22Rv1 (cell line): ENCODE data around the gene AMN.

Experiments
- ZFX ChIP-seq: fragments of 450-650 bp; IDR thresholded peaks from 2 replicates; pipeline ENCODE4 v1.6.1; 2017; ENCODE audit warnings: antibody characterized with exemption, borderline replicate concordance
- TF ChIP-seq, protein P1 (sequence below): fragments of 450-650 bp; IDR thresholded peaks from 2 replicates; pipeline ENCODE4 v1.5.1; 2017; ENCODE audit warnings: mild to moderate bottlenecking

DNA sequence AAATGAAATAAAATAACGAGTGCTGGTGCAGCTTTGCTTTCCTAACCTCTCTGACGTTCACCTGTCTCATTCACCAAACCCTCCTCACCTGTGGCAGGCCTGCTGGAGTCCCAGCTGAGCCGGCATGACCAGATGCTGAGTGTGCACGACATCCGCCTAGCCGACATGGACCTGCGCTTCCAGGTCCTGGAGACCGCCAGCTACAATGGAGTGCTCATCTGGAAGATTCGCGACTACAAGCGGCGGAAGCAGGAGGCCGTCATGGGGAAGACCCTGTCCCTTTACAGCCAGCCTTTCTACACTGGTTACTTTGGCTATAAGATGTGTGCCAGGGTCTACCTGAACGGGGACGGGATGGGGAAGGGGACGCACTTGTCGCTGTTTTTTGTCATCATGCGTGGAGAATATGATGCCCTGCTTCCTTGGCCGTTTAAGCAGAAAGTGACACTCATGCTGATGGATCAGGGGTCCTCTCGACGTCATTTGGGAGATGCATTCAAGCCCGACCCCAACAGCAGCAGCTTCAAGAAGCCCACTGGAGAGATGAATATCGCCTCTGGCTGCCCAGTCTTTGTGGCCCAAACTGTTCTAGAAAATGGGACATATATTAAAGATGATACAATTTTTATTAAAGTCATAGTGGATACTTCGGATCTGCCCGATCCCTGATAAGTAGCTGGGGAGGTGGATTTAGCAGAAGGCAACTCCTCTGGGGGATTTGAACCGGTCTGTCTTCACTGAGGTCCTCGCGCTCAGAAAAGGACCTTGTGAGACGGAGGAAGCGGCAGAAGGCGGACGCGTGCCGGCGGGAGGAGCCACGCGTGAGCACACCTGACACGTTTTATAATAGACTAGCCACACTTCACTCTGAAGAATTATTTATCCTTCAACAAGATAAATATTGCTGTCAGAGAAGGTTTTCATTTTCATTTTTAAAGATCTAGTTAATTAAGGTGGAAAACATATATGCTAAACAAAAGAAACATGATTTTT lies 17.1 kb upstream of the AMN start:
- TF ChIP-seq, protein P1, sequence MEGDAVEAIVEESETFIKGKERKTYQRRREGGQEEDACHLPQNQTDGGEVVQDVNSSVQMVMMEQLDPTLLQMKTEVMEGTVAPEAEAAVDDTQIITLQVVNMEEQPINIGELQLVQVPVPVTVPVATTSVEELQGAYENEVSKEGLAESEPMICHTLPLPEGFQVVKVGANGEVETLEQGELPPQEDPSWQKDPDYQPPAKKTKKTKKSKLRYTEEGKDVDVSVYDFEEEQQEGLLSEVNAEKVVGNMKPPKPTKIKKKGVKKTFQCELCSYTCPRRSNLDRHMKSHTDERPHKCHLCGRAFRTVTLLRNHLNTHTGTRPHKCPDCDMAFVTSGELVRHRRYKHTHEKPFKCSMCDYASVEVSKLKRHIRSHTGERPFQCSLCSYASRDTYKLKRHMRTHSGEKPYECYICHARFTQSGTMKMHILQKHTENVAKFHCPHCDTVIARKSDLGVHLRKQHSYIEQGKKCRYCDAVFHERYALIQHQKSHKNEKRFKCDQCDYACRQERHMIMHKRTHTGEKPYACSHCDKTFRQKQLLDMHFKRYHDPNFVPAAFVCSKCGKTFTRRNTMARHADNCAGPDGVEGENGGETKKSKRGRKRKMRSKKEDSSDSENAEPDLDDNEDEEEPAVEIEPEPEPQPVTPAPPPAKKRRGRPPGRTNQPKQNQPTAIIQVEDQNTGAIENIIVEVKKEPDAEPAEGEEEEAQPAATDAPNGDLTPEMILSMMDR, result no peak
- no peak for TF ChIP-seq ZFX
